Measurements from ENCODE around the gene MTMR6.

- TF ChIP-seq CTCF (conservative IDR thresholded peaks at IDR 0.05) (no peak), EZH2 (IDR thresholded peaks at IDR 0.05; ENCODE audit: low read depth) (no peak)
These were observed 72.6 kb downstream of the MTMR6 start for GRCh38 chr13:25214491-25215252.
